ENCODE results near the gene GDPD4. TPM values are rescaled to one million over a fixed set of nuclear protein-coding genes. Genes with fewer than 3 reads are reported as not detected.

Gene GDPD4
- total RNA-seq, 2 experiments from 2014 or later, result not detected

GRCh38 chr11:77213589-77214428, 87.7 kb downstream of the GDPD4 start:
- Mint-ChIP-seq H3K4me3 (no peak overlapping the region), H3K9me3 (no peaks in the 10 kb centered on the region), H3K27me3 (peaks cover 2% of the 10 kb centered on the region), H3K27ac (no peak overlapping the region), H3K36me3 (ENCODE audit: low read depth) (no peaks in the 10 kb centered on the region), H3K4me1 (no peaks in the 10 kb centered on the region)
- CTCF ChIA-PET, result no interaction called here
- POLR2A ChIA-PET, result no interaction called here
- no peak for DNase-seq

GRCh38 chr11:77213029-77213579, 88.4 kb downstream of the GDPD4 start:
- ChIA-PET CTCF (no interaction called here), POLR2A (no interaction called here)
- no peaks in the 10 kb centered on the region for H3K36me3 Mint-ChIP-seq (ENCODE audit: low read depth)
- no peak for DNase-seq
- H3K9me3 Mint-ChIP-seq, result no peaks in the 10 kb centered on the region
- H3K4me1 Mint-ChIP-seq, result no peaks in the 10 kb centered on the region
- no peak overlapping the region for H3K4me3 Mint-ChIP-seq
- H3K27ac Mint-ChIP-seq, result no peak overlapping the region
- peaks cover 2% of the 10 kb centered on the region for H3K27me3 Mint-ChIP-seq

GRCh38 chr11:77212314-77213007, 89.0 kb downstream of the GDPD4 start:
- Mint-ChIP-seq H3K27me3 (no peaks in the 10 kb centered on the region), H3K36me3 (ENCODE audit: low read depth) (no peaks in the 10 kb centered on the region), H3K9me3 (no peaks in the 10 kb centered on the region), H3K4me3 (no peak overlapping the region), H3K27ac (peak overlapping the region; percentile 11), H3K4me1 (no peaks in the 10 kb centered on the region)
- POLR2A ChIA-PET, result no interaction called here
- CTCF ChIA-PET, result interaction anchor here (0.6 kb wide), 1 partner anchor 165 kb away, joined by 3 read pairs; no protein-coding TSS in a partner anchor
- DNase-seq, result no peak

GRCh38 chr11:77211594-77212251, 89.8 kb downstream of the GDPD4 start:
- POLR2A ChIA-PET, result no interaction called here
- H3K27ac Mint-ChIP-seq, result no peak overlapping the region
- no peaks in the 10 kb centered on the region for H3K4me1 Mint-ChIP-seq

GRCh38 chr11:77211040-77211451, 90.4 kb downstream of the GDPD4 start:
- H3K4me3 Mint-ChIP-seq, result no peak overlapping the region
- H3K27ac Mint-ChIP-seq, result no peak overlapping the region
- ChIA-PET POLR2A (no interaction called here), CTCF (interaction anchor here (0.6 kb wide), 1 partner anchor 15 kb away, joined by 3 read pairs; no protein-coding TSS in a partner anchor)
- no peak for DNase-seq
- no peaks in the 10 kb centered on the region for H3K4me1 Mint-ChIP-seq
- H3K36me3 Mint-ChIP-seq (ENCODE audit: low read depth), result no peaks in the 10 kb centered on the region
- no peaks in the 10 kb centered on the region for H3K9me3 Mint-ChIP-seq
- no peaks in the 10 kb centered on the region for H3K27me3 Mint-ChIP-seq

More at GRCh38 chr11:77211594-77212251, 89.8 kb downstream of the GDPD4 start:
- Mint-ChIP-seq H3K9me3 (no peaks in the 10 kb centered on the region), H3K27me3 (no peaks in the 10 kb centered on the region), H3K36me3 (ENCODE audit: low read depth) (no peaks in the 10 kb centered on the region), H3K4me3 (no peak overlapping the region)
- no peak for DNase-seq
- CTCF ChIA-PET, result interaction anchor here (0.6 kb wide), 1 partner anchor 15 kb away, joined by 3 read pairs; no protein-coding TSS in a partner anchor

- Mint-ChIP-seq H3K4me3 (no peak overlapping the region), H3K27me3 (no peaks in the 10 kb centered on the region), H3K4me1 (no peaks in the 10 kb centered on the region), H3K27ac (no peak overlapping the region), H3K36me3 (ENCODE audit: low read depth) (no peaks in the 10 kb centered on the region), H3K9me3 (no peaks in the 10 kb centered on the region)
- ChIA-PET CTCF (no interaction called here), POLR2A (no interaction called here)
- DNase-seq, result no peak
Observed at GRCh38 chr11:77209663-77210062, 91.8 kb downstream of the GDPD4 start.

GRCh38 chr11:77208535-77208934, 93.0 kb downstream of the GDPD4 start:
- no peaks in the 10 kb centered on the region for H3K4me1 Mint-ChIP-seq
- DNase-seq, result no peak
- CTCF ChIA-PET, result no interaction called here
- H3K4me3 Mint-ChIP-seq, result no peak overlapping the region
- H3K36me3 Mint-ChIP-seq (ENCODE audit: low read depth), result no peaks in the 10 kb centered on the region
- POLR2A ChIA-PET, result no interaction called here
- H3K9me3 Mint-ChIP-seq, result no peaks in the 10 kb centered on the region
- no peak overlapping the region for H3K27ac Mint-ChIP-seq
- no peaks in the 10 kb centered on the region for H3K27me3 Mint-ChIP-seq

GRCh38 chr11:77207618-77208313, 93.7 kb downstream of the GDPD4 start:
- H3K36me3 Mint-ChIP-seq (ENCODE audit: low read depth), result no peaks in the 10 kb centered on the region

GRCh38 chr11:77207019-77207485, 94.4 kb downstream of the GDPD4 start:
- DNase-seq, result no peak
- no peaks in the 10 kb centered on the region for H3K36me3 Mint-ChIP-seq (ENCODE audit: low read depth)
- H3K9me3 Mint-ChIP-seq, result no peaks in the 10 kb centered on the region
- ChIA-PET CTCF (no interaction called here), POLR2A (no interaction called here)
- H3K4me3 Mint-ChIP-seq, result no peak overlapping the region
- no peaks in the 10 kb centered on the region for H3K27me3 Mint-ChIP-seq
- no peak overlapping the region for H3K27ac Mint-ChIP-seq
- no peaks in the 10 kb centered on the region for H3K4me1 Mint-ChIP-seq

More at GRCh38 chr11:77207618-77208313, 93.7 kb downstream of the GDPD4 start:
- no peaks in the 10 kb centered on the region for H3K9me3 Mint-ChIP-seq
- H3K27me3 Mint-ChIP-seq, result no peaks in the 10 kb centered on the region
- no peak overlapping the region for H3K4me3 Mint-ChIP-seq
- ChIA-PET POLR2A (no interaction called here), CTCF (no interaction called here)
- DNase-seq, result no peak
- H3K4me1 Mint-ChIP-seq, result no peaks in the 10 kb centered on the region
- H3K27ac Mint-ChIP-seq, result no peak overlapping the region

GRCh38 chr11:77206264-77207018, 95.0 kb downstream of the GDPD4 start:
- no peaks in the 10 kb centered on the region for H3K36me3 Mint-ChIP-seq (ENCODE audit: low read depth)
- no peaks in the 10 kb centered on the region for H3K27me3 Mint-ChIP-seq
- H3K27ac Mint-ChIP-seq, result no peak overlapping the region
- H3K4me1 Mint-ChIP-seq, result no peaks in the 10 kb centered on the region
- H3K9me3 Mint-ChIP-seq, result no peaks in the 10 kb centered on the region
- CTCF ChIA-PET, result no interaction called here
- H3K4me3 Mint-ChIP-seq, result no peak overlapping the region
- POLR2A ChIA-PET, result no interaction called here
- no peak for DNase-seq

- H3K4me1 Mint-ChIP-seq, result no peaks in the 10 kb centered on the region
Observed at GRCh38 chr11:77205467-77206263, 95.8 kb downstream of the GDPD4 start.

More at GRCh38 chr11:77205467-77206263, 95.8 kb downstream of the GDPD4 start:
- Mint-ChIP-seq H3K27me3 (no peaks in the 10 kb centered on the region), H3K4me3 (no peak overlapping the region), H3K9me3 (no peaks in the 10 kb centered on the region), H3K36me3 (ENCODE audit: low read depth) (no peaks in the 10 kb centered on the region), H3K27ac (no peak overlapping the region)
- CTCF ChIA-PET, result interaction anchor here (1.2 kb wide), 1 partner anchor 10 kb away, joined by 4 read pairs; no protein-coding TSS in a partner anchor
- POLR2A ChIA-PET, result no interaction called here
- DNase-seq, result no peak
